GM19395 (cell line): ENCODE data around the gene CELA1.

ENCODE experiments used
- ATAC-seq: cut with Tn5 transposase; IDR thresholded peaks from one replicate; pipeline ENCODE4 v1.9.1; 2021; ENCODE audit warnings: mild to moderate bottlenecking, moderate library complexity; ENCODE audit not compliant: unreplicated experiment

Gene CELA1

DNA sequence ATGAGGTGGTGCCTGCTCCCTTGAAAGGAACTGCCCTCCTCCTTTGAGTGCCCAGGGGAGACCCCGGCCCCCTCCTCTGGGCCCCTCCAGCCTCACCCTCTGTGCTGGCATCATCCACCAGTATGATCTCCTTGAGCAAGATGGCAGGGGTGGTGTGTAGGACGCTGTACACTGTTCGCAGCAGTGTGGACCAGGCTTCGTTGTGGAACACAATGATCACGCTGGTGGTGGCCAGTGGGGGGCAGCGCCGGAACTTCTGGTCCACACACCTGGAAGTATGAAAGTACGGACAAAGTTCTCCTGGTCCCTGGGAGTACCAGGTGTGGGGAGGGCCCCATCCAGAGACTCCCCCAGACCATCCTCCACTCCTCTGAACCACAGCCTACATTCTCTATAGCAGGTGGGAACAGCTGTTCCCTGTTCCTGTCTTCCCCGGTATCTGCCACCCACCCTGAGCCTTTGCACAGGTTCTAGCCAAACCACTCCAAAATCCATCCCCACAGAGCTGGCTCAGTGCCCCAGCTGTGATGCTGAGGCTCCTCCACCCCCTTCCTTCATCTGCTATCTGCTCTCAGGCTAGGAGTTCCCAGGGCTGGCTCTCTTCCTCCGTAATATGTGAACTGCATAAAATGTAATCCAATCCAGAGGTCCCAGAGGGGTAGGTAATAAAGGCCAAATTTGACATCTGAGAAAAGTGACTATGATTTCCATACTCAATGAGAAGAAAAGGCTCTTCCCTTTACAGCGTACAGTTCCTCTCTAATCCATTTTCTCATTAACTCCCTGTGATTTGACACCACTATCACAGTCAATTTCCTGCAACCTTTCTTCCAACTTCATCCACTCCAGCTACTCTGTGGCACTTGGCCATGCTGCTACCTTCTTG lies 30.9 kb upstream of the CELA1 start:
- no peak for ATAC-seq

DNA sequence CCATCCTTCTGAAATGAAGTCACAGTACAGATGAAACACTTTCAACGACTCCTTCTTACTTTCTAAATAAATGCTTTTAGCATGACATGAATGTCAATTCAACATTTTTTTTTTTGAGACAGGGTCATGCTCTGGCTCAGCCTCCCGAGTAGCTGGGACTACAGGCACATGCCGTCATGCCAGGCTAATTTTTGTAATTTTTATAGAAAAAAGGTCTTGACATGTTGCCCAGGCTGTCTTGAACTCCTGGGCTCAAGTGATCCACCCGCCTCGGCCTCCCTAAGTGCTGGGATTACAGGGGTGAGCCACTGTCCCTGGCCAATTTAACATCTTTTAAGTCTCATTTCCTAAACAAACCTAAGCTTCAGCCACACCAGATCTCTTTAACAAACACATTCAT lies 28.4 kb upstream of the CELA1 start:
- ATAC-seq, result no peak

DNA sequence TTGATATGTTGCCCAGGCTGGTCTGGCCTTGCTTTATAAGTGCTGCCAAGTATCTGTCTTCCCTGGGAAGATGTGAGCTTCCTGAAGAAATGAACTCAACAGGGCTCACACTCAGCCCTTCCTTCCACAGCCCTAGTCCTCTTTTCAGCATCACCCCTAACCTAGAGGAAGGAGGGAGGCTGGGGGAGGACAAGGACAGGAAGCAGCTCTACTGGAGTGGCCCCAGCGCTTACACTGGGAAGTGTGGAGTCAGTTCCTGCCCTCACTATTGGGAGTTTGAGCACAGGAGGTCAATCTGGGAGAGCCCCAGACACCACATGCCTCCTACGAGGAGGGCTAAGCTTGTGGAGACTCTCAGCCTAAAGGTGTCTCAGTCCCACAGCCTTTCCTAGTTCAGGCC lies 27.9 kb upstream of the CELA1 start:
- ATAC-seq, result no peak

DNA sequence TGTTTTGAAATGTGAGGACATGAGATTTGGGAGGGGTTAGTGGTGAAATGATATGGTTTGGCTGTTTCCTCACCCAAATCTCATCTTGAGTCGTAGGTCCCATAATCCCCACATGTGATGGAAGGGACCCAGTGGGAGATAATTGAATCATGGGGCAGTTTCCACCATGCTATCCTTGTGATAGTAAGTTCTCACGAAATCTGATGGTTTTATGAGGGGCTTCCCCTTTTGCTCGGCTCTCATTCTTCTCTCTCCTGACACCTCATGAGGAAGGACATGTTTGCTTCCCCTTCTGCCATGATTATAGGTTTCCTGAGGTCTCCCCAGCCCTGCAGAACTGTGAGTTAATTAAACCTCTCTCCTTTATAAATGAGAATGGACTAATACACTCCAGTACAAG lies 26.7 kb upstream of the CELA1 start:
- no peak for ATAC-seq

DNA sequence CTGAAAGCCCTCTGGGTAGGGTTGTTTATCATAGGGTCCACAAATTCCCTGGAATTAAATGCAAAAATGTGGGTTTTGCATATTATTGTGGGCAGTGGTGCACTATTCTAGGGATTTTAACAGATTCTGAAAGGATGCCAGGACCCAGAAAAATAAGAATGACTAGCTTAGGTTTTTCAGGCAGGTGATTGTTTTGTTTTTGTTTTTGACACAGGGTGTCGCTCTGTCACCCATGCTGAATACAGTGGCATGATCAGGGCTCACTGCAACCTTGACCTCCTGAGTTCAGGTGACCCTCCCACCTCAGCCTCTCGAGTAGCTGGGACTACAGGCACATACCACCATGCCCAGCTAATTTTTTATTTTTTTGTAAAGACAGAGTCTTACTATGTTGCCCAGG lies 25.5 kb upstream of the CELA1 start:
- ATAC-seq, result no peak

DNA sequence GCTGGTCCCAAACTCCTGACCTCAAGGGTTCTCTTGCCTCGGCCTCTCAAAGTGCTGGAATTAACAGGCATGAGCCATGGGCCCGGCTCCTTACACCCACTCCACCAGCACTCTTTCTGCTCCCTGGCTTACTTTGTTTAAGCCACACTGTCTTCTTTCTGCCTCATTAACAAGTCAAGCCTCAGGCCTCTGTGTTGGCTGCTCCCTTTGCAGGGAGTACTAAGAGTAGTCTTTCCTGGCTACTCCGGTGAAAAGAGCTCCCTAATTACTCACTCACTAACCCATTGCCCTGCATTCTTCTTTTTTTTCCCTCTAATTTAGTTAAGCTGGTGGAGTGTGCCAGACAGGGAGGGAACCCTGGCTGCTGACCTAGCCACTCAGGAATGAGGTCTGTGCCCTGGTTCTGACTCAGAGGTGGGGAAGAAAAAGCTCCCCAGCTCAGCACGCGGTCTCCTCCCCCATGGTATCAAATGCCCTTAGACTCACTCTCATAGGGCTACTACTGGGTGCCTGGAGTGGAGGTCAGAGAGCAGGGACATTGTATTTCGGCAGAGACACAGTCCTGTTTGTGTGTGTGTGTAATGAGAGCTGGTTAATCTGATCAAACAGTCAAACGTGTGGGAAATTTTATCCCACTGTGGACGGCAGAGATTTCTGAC lies 24.9 kb upstream of the CELA1 start:
- ATAC-seq, result no peak

DNA sequence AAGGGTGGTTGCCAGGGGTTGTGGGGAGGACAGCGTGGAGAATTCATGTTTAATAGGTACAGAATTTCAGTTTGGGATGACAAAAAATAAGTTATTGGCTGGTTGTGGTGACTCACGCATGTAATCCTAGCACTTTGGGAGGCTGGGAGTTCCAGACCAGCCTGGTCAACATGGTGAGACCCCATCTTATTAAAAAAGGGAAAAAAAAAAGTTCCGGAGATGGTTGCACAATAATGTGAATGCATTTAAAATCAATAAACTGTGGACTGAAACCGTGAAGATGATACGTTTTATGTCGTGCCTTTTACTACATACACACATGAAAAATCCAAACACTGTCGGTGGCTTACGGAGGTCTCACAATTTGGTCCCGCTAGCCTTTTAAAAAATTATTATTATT lies 24.2 kb upstream of the CELA1 start:
- no peak for ATAC-seq

DNA sequence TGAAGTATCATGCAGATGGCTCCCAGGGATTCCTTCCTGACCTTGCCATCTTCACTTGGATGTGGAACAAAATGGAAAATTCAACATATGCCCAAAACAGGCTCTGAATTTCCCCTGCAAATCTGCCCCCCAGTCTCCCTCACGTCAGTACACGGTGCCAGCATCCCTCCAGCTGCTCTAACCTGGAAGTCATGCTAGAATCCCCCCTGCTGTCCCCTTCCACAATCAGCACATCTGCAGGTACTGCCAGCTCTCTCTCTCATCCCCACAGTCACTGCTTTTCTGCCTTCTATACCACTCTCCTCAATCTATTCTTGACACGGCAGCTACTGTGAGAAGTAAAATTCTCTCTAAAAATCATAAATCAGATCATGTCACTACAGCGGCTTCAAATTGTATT lies 23.1 kb upstream of the CELA1 start:
- ATAC-seq, result no peak

DNA sequence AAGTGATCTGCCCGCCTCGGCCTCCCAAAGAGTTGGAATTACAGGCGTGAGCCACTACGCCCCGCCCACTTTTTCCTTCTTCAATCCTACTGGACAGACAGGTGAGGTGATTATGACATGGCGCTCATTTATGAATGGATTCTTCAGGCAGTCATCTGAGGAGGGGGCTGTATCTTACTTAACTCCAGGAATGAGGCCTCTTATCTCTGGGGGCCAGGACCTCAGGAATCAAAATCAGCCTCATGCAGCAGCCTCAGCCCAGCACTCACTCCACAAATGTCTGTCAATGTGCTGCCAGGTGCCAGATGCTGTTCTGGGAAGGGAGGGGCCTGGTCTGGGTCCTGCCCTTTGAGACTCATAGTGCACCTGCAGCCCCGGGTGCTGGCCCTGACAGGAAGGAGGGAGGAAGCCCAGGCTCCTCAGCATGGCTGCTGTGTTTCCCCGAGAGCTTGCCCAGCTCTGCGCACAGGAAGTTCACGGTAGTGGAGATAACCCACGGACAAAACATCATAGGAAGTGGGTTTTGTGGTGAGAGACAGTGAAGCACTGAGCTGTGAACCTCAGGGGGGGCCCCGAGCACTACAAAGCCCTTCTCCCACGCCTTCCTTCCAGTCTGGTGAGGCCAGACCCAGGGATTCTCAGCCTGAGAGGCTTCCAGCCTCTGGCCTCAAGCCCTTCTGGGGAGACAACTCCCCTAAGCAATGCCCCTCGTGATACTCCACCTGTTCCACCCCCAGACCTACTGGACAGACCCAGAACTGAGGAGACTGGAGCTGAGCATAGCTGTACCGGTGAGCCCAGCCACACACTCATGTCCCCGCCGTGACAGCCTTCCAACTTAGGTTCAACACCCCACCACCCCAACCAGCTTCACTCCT lies 22.4 kb upstream of the CELA1 start:
- ATAC-seq, result peak; percentile 98

DNA sequence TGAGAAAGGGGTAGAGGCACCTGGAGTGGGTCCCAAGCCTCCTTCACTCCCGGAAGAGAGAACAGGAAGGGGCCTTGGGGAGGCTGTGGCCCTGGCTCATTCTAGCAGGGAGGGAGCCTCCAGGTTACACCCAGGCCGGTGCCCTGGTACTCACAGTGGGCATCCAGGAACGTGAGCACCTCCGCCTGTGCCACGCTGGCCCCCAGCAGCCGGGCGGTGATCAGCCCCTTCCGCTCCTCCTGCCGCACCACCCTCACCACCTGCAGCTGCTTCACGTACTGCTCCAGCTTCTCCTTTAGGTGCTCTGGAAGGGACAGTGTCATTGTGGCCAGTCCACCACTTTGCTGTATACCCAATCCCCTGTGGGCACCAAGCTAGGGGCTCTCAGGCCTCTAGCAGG lies 18.8 kb upstream of the CELA1 start:
- no peak for ATAC-seq

DNA sequence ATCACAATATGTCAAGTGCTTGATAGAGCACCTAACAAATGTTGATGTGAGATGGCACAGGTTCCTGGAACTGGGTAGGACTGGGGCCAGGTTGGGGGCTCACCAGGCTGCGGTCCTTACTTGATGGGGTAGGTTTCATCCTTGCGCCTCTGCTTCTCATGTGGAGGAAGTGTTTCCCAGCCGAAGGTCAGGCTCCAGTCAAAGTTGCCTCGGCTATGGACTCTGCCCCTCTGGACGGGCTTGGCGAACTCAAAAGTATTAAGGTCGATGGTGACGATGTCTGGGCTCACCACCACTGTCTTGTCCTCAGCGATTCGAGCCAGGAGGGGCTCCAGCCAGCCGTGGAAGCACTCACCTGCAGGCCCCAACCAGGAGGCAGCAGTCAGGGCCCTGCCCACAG lies 17.5 kb upstream of the CELA1 start:
- no peak for ATAC-seq

DNA sequence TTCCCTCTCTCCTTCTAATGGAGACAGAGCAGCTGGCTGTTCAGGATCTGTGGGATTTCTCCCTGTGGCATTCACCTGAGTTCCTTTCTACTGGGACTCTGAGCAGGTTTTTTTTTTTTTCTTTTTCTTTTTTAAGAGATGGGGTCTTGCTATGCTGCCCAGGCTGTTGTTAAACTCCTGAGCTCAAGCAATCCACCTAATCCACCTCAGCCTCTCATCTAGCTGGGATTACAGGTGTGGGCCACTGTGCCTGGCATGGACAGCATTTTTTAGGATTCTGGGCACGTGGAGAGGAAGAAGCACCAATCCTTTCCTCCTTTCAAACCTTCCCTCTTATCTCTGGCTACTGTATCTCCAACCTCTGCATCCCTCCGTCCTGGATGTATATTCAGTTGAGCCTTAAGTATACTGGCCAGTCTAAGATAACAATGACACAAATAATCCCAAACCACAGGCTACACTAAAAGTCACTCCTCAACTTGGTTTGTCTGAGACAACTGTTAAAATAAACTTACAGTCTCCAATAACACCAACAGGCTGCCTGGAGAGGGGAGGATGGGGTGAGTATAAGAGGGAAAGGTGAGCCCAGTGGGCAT lies 16.4 kb upstream of the CELA1 start:
- no peak for ATAC-seq

DNA sequence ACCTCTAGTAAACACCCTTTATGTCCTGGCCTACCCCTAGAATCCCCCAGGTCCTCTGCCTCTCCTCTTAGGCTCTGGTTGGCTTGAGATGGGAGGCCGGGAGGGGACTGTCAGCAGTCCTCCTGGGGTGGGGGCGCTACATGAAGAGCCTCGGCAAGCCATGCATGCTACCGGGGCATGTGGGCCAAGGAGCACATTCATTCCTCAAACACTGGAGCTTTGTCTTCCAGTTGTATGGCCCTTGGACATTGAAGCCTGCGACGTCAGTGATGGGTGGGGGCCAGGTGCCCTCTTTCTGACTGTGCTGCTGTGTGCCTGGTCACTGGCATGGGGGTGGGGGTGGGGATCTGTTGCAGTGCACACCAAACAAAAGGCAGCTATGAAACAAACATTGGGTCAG lies 15.8 kb upstream of the CELA1 start:
- no peak for ATAC-seq

DNA sequence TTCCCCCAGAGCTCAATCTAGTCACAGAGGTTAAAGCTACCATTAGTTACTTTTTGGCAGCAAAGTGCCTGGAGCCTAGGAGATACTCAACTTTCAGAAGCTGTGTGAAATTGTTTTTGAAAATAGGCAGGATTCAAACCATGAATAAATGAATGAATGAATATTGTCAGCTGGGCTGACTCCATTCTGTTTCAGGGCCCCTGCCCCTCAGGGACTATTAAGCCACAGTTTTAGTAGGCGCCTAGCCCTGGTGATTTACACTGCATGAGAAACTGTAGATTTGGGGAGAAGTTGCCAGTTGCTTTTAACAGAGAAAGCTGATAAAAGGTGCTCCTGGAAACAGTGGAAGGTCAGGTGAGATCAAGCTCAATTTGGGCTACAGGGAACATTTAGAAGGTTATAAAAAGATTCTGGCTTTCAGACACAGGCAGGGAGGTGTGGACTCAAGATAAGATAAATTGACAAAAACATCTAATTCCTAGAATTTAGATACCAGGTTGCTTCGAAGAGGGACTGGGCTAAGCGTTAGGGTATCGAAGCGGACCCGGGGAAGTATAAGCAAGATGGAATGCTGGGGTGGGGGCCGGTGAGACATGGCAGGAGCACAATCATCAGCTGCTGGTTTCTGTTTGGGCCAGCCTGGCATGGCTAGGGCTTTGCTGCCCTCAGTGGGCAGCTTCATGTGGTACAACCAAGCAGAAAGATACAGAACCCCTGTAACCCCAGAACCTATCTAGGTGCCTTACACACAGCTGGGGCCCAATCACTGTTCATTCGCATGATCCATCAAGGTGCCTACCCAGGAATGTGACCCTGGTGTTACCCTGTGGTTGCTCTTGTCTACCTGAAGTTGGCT lies 14.9 kb upstream of the CELA1 start:
- ATAC-seq, result no peak

DNA sequence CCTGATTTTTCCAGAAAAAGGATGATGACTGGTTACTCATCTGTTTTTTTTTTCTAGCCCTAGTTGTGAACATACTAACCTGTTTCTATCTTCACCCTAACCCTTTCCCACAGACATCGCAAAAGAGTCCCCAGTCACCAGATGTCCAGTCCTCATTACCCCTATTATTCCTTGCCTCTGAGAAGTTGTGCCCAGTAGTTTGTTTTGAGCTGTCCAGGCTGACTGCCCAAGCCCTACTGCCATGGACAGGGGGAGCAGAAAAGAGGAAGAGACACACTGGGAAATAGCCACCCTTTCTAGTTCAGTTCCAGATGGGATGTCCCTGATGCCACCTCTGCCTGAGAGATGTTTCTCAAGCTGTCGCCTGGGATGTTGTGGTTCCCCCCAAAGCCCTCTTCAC lies 13.8 kb upstream of the CELA1 start:
- no peak for ATAC-seq

DNA sequence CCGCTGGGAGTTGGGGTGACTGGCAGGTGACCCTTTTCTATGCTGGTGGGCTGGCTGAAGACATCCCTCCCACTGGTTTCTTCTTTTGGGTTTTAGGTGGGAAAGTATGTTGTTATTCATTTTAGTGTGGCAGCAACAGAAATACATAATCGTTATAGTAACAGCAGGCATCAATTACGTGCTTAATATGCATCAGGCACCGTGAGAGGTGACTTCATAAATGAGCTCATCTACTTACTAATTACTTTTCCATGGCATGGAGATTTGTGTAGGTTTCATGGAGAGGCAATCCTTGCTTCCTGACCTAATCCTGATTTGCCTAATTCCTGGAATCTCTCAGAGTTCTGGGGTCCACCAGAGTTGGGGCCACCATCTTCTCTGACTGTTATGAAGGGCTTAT lies 13.4 kb upstream of the CELA1 start:
- ATAC-seq, result no peak

DNA sequence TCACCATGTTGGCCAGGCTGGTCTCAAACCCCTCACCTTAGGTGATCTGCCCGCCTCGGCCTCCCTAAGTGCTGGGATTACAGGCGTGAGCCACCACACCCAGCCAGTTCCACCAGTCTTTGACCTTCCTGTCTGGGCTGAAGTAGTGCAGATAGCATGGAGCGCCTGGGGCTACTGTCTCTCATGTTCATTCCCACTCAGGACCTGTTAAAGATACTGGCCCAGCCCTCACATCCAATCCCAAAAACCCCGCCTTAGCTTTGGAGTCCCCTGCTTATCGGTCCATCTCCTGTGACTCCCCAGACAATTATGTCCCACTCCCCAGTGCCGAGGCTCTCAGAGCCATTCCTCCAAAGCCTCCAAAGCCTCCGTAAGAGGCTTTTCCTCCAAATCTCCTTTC lies 12.0 kb upstream of the CELA1 start:
- ATAC-seq, result no peak

DNA sequence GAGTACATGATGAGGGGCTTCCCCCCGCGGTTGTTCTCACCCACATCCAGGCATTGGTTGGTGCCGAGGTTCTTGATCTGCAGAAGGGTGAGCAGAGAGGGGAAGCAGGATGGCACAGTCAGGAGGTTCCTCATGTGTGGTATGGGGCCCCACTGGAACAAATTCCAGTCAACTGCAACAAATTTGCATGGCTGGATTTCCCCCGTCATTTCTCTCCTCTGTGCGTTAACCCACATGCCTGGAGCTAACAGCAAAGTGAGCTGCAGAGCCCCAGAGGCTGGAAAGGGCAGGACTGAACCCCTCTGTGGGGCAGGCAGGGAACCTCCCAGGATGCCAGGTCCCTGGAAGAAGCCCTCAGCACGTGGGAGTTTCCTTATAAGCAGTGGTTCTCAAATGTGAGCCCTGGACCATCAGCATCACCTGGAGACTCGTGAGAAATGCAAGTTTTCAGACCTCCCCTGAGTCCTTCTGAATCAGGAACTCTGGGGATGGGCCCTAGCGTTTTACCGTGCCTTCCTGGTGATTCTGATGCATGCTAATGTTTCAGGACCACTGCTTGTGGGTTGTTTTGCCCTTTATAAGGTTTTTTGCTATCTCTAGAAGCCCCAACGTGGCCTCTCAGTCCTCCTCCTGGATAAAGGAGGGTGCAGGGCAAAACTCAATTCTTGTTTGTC lies 11.0 kb upstream of the CELA1 start:
- no peak for ATAC-seq

DNA sequence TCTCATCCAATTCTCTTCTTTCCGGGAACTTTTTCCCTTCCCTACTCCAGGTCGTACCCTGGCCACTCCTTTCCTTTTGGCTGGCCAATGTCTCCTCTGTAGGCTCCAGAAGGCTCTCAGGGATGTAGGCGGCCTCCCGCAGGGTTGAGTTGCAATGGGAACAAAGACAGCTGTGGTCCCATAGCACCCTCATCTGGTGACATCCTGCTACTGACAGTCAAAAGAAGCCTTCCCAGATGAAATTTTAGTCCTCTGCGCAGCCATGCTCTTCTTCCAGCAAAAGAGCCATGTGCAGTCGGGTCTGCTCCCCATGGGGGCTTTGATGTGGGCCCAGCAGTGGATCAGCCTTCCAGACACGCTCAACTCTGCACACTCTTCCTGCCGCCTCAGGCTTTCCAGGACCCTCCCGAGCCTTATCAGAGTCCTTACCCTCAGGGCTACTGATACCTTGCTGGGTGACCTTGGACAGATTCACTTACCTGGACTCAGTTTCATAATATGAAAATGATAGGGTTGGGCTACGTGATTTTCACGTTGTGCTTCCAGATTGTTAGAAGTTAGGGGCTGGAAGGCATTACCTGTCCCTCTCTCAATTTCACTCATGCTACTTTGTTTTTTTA lies 5.5 kb upstream of the CELA1 start:
- no peak for ATAC-seq
